Progenitor cell of endocrine pancreas (in vitro differentiated cells): ENCODE results near the gene RNU6-9. TPM values are rescaled to one million over a fixed set of nuclear protein-coding genes. Genes with fewer than 3 reads are reported as not detected.
"Not testable (repeated sequence)": the region's sequence is repeated elsewhere in the genome, so short reads cannot be mapped to it uniquely, and the experiment has no call there.

Source experiments
- DNase-seq: peaks from one replicate; pipeline ENCODE4 v3.0.0; 2021; ENCODE audit warnings: low spot score; ENCODE audit not compliant: unreplicated experiment
- H3K27ac Mint-ChIP-seq: 2 replicates; pipeline ENCODE4 v1.8.0; 2021; ENCODE audit warnings: mild to moderate bottlenecking, moderate library complexity, mixed read lengths
- H3K27me3 Mint-ChIP-seq: 2 replicates; pipeline ENCODE4 v1.8.0; 2021; ENCODE audit warnings: mixed read lengths
- H3K36me3 Mint-ChIP-seq: 2 replicates; pipeline ENCODE4 v1.8.0; 2022; ENCODE audit warnings: mixed read lengths; ENCODE audit not compliant: insufficient read depth
- H3K4me1 Mint-ChIP-seq: 2 replicates; pipeline ENCODE4 v1.8.0; 2021; ENCODE audit warnings: low read depth, mixed read lengths
- H3K4me3 Mint-ChIP-seq: 2 replicates; pipeline ENCODE4 v1.8.0; 2021; ENCODE audit warnings: low read depth, mild to moderate bottlenecking, moderate library complexity, mixed read lengths
- H3K9me3 Mint-ChIP-seq: 2 replicates; pipeline ENCODE4 v1.8.0; 2021; ENCODE audit warnings: low read depth, mixed read lengths
- total RNA-seq: library from RNA; stranded (reverse); gene quantifications from 2 replicates; pipeline ENCODE4 v1.2.1, GENCODE V29; 2021
- TF ChIP-seq, protein P1 (sequence below): fragments of 200-600 bp; sonication (generic); IDR thresholded peaks from one replicate; pipeline ENCODE4 v1.5.0; 2021; ENCODE audit warnings: antibody characterized with exemption, mild to moderate bottlenecking; ENCODE audit not compliant: unreplicated experiment

Gene RNU6-9
- total RNA-seq, 1 donor from 2014 or later = not detected

DNA sequence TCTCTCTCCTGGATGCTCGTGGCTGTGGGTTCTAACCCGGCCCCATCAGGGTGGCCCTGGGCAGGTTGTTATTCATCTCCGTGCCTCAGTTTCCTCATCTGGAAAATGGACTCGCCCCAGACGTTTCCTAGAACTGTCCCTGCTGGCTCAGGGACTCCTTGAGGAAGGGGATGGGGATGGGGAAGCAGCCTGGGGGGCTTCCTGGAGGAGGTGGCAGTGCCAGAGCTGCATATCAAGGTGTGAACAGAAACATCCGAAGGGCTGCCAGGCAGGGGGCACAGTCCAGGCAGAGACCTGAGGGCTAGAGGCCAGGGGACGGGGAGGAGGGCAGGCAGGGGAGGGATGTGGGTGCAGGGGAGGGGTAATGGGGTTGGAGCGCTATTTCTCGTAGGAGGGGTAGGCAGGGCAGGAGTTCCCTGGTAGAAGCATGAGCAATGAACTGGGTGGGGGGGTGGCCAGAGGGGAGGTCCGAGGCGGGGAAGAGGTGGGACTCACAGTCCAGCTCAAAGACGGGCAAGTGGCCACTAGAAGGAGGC is 44.8 kb upstream of the RNU6-9 start:
- Mint-ChIP-seq H3K27me3 (peaks cover 26% of the 10 kb centered on the region), H3K9me3 (no peaks in the 10 kb centered on the region)

DNA sequence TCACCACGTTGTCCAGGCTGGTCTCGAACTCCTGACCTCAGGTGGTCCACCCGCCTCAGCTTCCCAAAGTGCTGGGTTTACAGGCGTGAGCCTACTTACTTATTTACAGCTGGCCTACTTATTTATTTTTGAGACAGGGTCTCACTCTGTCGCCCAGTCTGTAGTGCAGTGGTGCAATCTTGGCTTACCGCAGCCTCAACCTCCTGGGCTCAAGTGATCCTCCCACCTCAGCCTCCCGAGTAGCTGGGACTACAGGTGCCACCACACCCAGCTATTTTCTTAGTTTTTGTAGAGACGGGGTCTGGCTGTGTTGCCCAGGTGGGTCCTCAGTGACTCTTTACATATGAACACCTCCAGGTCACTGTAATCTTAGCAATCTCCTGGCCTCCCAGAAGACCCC is 44.1 kb upstream of the RNU6-9 start:
- not testable (repeated sequence) for H3K9me3 Mint-ChIP-seq, H3K4me3 Mint-ChIP-seq, H3K36me3 Mint-ChIP-seq, H3K27ac Mint-ChIP-seq, DNase-seq, H3K4me1 Mint-ChIP-seq
- peaks cover 26% of the 10 kb centered on the region for H3K27me3 Mint-ChIP-seq

More for the DNA sequence above, 44.8 kb upstream of the RNU6-9 start:
- no peak overlapping the region for H3K4me3 Mint-ChIP-seq
- DNase-seq = no peak
- TF ChIP-seq, protein P1, sequence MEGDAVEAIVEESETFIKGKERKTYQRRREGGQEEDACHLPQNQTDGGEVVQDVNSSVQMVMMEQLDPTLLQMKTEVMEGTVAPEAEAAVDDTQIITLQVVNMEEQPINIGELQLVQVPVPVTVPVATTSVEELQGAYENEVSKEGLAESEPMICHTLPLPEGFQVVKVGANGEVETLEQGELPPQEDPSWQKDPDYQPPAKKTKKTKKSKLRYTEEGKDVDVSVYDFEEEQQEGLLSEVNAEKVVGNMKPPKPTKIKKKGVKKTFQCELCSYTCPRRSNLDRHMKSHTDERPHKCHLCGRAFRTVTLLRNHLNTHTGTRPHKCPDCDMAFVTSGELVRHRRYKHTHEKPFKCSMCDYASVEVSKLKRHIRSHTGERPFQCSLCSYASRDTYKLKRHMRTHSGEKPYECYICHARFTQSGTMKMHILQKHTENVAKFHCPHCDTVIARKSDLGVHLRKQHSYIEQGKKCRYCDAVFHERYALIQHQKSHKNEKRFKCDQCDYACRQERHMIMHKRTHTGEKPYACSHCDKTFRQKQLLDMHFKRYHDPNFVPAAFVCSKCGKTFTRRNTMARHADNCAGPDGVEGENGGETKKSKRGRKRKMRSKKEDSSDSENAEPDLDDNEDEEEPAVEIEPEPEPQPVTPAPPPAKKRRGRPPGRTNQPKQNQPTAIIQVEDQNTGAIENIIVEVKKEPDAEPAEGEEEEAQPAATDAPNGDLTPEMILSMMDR = no peak
- H3K4me1 Mint-ChIP-seq = no peaks in the 10 kb centered on the region
- H3K36me3 Mint-ChIP-seq = no peaks in the 10 kb centered on the region
- H3K27ac Mint-ChIP-seq = no peak overlapping the region

DNA sequence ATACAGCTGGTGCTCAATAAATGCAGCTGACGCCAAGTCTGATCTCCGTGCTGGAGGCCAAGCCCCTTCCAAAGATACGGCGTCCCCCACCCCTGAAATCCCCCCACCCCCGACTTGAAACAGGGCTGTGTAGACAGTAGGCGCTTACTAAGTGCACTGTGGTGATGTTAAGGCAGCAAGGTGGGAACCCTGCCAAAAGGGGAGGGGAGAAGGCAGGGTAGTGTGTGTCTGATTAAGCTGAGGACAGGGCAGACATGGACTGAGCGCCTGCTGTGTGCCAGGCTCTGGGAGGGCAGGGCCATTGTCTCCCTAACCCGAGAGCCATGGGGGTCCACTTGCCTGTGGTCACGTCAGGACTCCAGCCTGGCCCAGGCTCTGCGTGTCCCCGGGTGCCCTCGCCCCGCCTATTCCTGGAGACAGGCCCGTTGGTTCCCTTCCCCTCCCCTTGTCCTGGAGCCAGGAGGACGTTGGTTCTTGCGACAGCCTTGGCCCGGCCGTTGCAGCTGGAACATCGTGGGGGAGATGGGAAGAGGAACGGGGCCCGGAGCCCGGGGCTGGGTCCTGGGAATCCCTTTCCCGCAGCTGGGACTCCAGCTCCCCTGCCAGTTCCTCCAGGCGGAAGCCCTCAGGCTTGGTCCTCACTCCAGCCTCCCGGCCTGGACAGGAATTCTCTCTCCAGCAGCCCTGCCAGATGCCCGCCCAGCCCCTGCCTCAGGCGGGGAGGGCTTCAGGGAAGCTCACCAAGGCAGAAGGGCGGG is 42.9 kb upstream of the RNU6-9 start:
- peaks cover 16% of the 10 kb centered on the region for H3K27me3 Mint-ChIP-seq
- TF ChIP-seq, protein P1 = no peak
- no peak overlapping the region for H3K4me3 Mint-ChIP-seq
- no peaks in the 10 kb centered on the region for H3K9me3 Mint-ChIP-seq
- no peaks in the 10 kb centered on the region for H3K36me3 Mint-ChIP-seq
- no peak for DNase-seq
- no peak overlapping the region for H3K27ac Mint-ChIP-seq
- H3K4me1 Mint-ChIP-seq = no peaks in the 10 kb centered on the region

DNA sequence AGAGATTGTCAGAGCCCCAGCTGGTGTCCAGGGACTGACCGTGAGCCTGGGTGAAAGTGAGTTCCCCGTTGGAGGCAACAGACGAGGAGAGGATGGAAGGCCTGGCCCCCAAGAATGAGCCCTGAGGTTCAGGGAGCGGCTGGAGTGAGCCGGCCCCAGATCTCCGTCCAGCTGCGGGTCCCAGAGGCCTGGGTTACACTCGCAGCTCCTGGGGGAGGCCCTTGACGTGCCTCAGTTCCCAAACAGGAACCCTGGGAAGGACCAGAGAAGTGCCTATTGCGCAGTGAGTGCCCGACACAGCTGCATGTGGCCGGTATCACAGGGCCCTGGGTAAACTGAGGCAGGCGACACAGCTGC is 42.3 kb upstream of the RNU6-9 start:
- H3K4me3 Mint-ChIP-seq = no peak overlapping the region

DNA sequence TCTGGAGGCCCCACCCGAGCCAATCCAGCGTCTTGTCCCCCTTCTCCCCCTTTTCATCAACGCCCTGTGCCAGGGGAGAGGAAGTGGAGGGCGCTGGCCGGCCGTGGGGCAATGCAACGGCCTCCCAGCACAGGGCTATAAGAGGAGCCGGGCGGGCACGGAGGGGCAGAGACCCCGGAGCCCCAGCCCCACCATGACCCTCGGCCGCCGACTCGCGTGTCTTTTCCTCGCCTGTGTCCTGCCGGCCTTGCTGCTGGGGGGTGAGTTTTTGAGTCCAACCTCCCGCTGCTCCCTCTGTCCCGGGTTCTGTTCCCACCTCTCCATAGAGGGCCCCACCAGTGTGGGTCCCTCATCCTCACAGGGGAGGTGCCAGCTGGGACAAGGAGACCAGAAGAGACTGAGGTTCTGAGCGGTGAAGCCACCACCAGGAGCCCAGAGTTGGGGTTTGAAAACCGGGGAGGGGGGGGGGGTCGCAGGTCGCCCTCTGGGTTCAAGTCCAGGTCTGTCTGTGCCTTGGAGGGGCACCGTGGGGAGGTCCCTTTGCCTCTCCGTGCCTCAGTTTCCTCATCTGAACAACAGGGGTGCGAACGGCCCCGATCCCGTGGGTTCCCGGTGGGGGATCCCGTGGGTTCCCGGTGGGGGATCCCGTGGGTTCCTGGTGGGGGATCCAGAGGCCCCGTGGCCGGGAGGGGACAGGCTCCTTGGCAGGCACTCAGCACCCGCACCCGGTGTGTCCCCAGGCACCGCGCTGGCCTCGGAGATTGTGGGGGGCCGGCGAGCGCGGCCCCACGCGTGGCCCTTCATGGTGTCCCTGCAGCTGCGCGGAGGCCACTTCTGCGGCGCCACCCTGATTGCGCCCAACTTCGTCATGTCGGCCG is 40.9 kb upstream of the RNU6-9 start, which contains the start of gene ELANE:
ELANE (plus strand) TSS at position 168 of the 878 bp plus-strand sequence; CDS start at position 194, 26 bp downstream.
- peaks cover 3% of the 10 kb centered on the region for H3K27me3 Mint-ChIP-seq
- no peak for DNase-seq
- TF ChIP-seq, protein P1 = no peak
- H3K9me3 Mint-ChIP-seq = no peaks in the 10 kb centered on the region
- H3K27ac Mint-ChIP-seq = no peak within 1 kb of the TSS
- H3K4me1 Mint-ChIP-seq = no peaks in the 10 kb centered on the region
- H3K36me3 Mint-ChIP-seq = no peaks in the 10 kb centered on the region
- H3K4me3 Mint-ChIP-seq = no peak within 1 kb of the TSS

More for the DNA sequence above, 42.3 kb upstream of the RNU6-9 start:
- Mint-ChIP-seq H3K27me3 (peaks cover 11% of the 10 kb centered on the region), H3K9me3 (no peaks in the 10 kb centered on the region), H3K27ac (no peak overlapping the region), H3K36me3 (no peaks in the 10 kb centered on the region), H3K4me1 (no peaks in the 10 kb centered on the region)
- DNase-seq = no peak
- TF ChIP-seq, protein P1 = no peak
